ENCODE data around the gene PDE4D. TPM values are rescaled to one million over a fixed set of nuclear protein-coding genes. Genes with fewer than 3 reads are reported as not detected.
"Not testable (repeated sequence)": the region's sequence is repeated elsewhere in the genome, so short reads cannot be mapped to it uniquely, and the experiment has no call there.

Gene PDE4D
- total RNA-seq, 5 donors from 2014 or later (not counting 1 experiment from before 2014, with no cell fraction given), result 45.1 to 136 (median 64.9) TPM

DNA sequence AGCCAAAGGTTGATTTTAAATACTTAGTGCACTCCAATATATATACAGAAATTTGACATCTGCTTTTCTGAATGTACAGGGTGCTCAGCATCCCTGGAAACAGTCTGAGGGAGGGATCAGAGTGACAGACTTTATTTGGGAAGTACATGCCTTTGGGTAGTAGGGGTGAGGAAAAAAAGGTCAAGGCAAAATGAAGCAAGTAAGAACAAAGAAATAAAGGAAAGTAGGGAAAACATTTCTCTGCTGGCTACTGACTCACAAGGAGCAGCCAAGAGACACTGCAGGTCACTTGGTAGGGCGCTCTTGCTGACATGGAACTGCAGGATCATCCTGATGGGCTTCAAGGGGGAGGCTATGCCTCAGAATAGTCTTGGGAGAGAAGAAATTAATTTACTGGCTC lies 929.7 kb downstream of the PDE4D start:
- Mint-ChIP-seq H3K4me3 (no peak overlapping the region), H3K27me3 (no peaks in the 10 kb centered on the region), H3K9me3 (no peaks in the 10 kb centered on the region), H3K4me1 (peaks cover 0 to 4% (median 2%) of the 10 kb centered on the region in 3 donors), H3K36me3 (no peaks in the 10 kb centered on the region), H3K27ac (no peak overlapping the region)
- ChIA-PET CTCF (no interaction called here), POLR2A (no interaction called here)
- WGBS (ENCODE audit: insufficient coverage), result no CpG with 5 or more reads among the region's 1 CpG
- H3K27ac ChIP-seq (ENCODE audit: low read length), result no peak overlapping the region
- no peaks in the 10 kb centered on the region for H3K9me3 ChIP-seq
- no peaks in the 10 kb centered on the region for H3K27me3 ChIP-seq (replicated peaks in 1 of 2; ENCODE audit: control insufficient read depth in 2 of 2, extremely low read depth in 1 of 2, insufficient read depth in 2 of 2, low read length in 1 of 2)
- no peaks in the 10 kb centered on the region for H3K36me3 ChIP-seq (ENCODE audit: control insufficient read depth in 2 of 2, extremely low read depth in 1 of 2, insufficient read depth in 1 of 2, low read length in 1 of 2)
- ATAC-seq (replicated peaks in 1 of 4), result no peak
- DNase-seq, result no peak
- no peak overlapping the region for H3K4me3 ChIP-seq (ENCODE audit: control insufficient read depth in 1 of 2, extremely low read depth in 1 of 2, low read length in 1 of 2)
- peaks cover 0 to 2% of the 10 kb centered on the region in 2 experiments for H3K4me1 ChIP-seq (ENCODE audit: control insufficient read depth in 1 of 2, extremely low read depth in 1 of 2, insufficient read depth in 2 of 2, low read length in 2 of 2)

DNA sequence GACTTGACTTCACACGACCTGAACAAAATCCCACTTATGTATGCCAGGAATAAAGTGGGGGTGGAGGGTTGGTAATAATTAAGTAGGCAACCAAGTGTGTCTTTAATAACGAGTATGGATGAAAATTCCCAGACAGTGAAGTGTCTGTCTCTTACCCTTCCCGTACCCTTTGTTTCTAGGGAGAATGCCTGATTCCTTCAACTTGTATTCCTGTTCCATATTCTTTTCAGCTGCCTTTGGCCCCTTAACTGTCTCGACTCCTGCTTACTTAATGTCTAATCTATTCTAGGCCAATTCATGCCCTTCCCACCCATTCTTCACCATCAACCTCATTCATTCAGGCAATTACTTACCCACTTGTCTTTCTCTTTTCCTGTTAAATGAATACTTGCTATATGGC lies 930.2 kb downstream of the PDE4D start:
- Mint-ChIP-seq H3K36me3 (no peaks in the 10 kb centered on the region), H3K4me1 (peaks cover 0 to 2% (median 2%) of the 10 kb centered on the region in 3 donors), H3K27me3 (no peaks in the 10 kb centered on the region), H3K9me3 (no peaks in the 10 kb centered on the region), H3K4me3 (no peak overlapping the region), H3K27ac (no peak overlapping the region)
- no peak for DNase-seq
- Histone ChIP-seq H3K4me3 (ENCODE audit: control insufficient read depth in 1 of 2, extremely low read depth in 1 of 2, low read length in 1 of 2) (no peak overlapping the region), H3K27me3 (replicated peaks in 1 of 2; ENCODE audit: control insufficient read depth in 2 of 2, extremely low read depth in 1 of 2, insufficient read depth in 2 of 2, low read length in 1 of 2) (peaks cover 0 to 3% of the 10 kb centered on the region in 2 experiments), H3K27ac (ENCODE audit: low read length) (no peak overlapping the region), H3K9me3 (no peaks in the 10 kb centered on the region), H3K36me3 (ENCODE audit: control insufficient read depth in 2 of 2, extremely low read depth in 1 of 2, insufficient read depth in 1 of 2, low read length in 1 of 2) (no peaks in the 10 kb centered on the region), H3K4me1 (ENCODE audit: control insufficient read depth in 1 of 2, extremely low read depth in 1 of 2, insufficient read depth in 2 of 2, low read length in 2 of 2) (peaks cover 0 to 2% of the 10 kb centered on the region in 2 experiments)
- 81% methylated on average over 2 of the region's 4 CpGs for WGBS (ENCODE audit: insufficient coverage)
- POLR2A ChIA-PET, result no interaction called here
- CTCF ChIA-PET, result no interaction called here
- no peak for ATAC-seq (replicated peaks in 1 of 4)

DNA sequence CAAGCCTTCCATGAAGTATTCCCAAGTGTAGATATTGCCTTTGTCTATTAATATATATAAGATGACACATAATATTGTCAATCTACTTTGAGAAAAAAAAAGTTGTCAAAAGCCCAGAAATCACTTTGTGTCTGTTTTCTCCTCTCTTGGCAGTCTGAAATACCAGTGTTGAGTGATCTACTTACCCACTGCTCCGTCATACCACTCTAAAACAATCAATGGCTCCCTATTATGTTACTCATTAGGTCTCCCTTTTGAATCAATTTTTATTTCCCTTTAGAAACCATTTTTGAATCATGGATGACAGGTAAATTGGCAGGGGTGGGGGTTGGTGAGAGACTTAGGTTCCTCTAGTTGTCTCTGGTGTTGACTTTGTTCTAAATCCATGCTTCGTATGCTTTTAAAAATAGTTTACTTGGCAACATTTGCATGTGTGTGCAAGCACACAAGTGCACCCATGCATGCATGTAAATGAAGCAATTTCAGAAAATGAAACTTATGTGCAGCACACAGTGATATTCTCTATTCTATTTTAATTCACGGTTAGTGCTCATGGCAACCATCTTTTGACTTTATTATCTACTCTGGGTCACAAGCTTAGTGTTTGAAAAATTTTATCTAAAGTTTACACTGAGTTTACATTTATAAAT lies 931.8 kb downstream of the PDE4D start:
- H3K36me3 Mint-ChIP-seq, result no peaks in the 10 kb centered on the region
- WGBS (ENCODE audit: insufficient coverage), result no CpG with 5 or more reads among the region's 3 CpGs
- no peaks in the 10 kb centered on the region for H3K27me3 Mint-ChIP-seq
- H3K27me3 ChIP-seq (replicated peaks in 1 of 2; ENCODE audit: control insufficient read depth in 2 of 2, extremely low read depth in 1 of 2, insufficient read depth in 2 of 2, low read length in 1 of 2), result peaks cover 0 to 5% of the 10 kb centered on the region in 2 experiments
- H3K9me3 ChIP-seq, result no peaks in the 10 kb centered on the region
- H3K36me3 ChIP-seq (ENCODE audit: control insufficient read depth in 2 of 2, extremely low read depth in 1 of 2, insufficient read depth in 1 of 2, low read length in 1 of 2), result no peaks in the 10 kb centered on the region
- ChIA-PET POLR2A (no interaction called here), CTCF (no interaction called here)
- H3K4me1 Mint-ChIP-seq, result no peaks in the 10 kb centered on the region
- H3K9me3 Mint-ChIP-seq, result no peaks in the 10 kb centered on the region
- H3K4me3 ChIP-seq (ENCODE audit: control insufficient read depth in 1 of 2, extremely low read depth in 1 of 2, low read length in 1 of 2), result no peak overlapping the region
- peaks cover 0 to 2% of the 10 kb centered on the region in 2 experiments for H3K4me1 ChIP-seq (ENCODE audit: control insufficient read depth in 1 of 2, extremely low read depth in 1 of 2, insufficient read depth in 2 of 2, low read length in 2 of 2)
- ATAC-seq (replicated peaks in 1 of 4), result no peak
- no peak overlapping the region for H3K4me3 Mint-ChIP-seq
- no peak for DNase-seq
- H3K27ac ChIP-seq (ENCODE audit: low read length), result no peak overlapping the region
- no peak overlapping the region for H3K27ac Mint-ChIP-seq

DNA sequence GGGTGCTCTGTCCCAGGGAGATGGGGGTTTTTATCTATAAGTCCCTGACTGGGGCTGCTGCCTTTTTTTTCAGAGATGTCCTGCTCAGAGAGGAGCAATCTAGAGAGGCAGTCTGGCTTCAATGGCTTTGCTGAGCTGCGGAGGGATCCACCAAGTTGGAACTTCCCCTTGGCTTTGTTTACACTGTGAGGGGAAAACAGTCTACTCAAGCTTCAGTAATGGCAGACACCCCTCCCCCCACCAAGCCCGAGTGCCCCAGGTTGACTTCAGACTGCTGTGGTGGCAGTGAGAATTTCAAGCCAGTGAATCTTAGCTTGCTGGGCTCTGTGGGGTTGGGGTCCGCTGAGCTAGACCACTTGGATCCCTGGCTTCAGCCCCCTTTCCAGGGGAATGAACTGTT lies 934.8 kb downstream of the PDE4D start:
- Mint-ChIP-seq H3K4me1 (no peaks in the 10 kb centered on the region), H3K4me3 (no peak overlapping the region), H3K9me3 (no peaks in the 10 kb centered on the region), H3K27me3 (no peaks in the 10 kb centered on the region), H3K27ac (no peak overlapping the region), H3K36me3 (no peaks in the 10 kb centered on the region)
- H3K9me3 ChIP-seq, result no peaks in the 10 kb centered on the region
- ATAC-seq (replicated peaks in 1 of 4) (no peak), DNase-seq (no peak)
- H3K27ac ChIP-seq (ENCODE audit: low read length), result no peak overlapping the region
- no peaks in the 10 kb centered on the region for H3K4me1 ChIP-seq (ENCODE audit: control insufficient read depth in 1 of 2, extremely low read depth in 1 of 2, insufficient read depth in 2 of 2, low read length in 2 of 2)
- H3K4me3 ChIP-seq (ENCODE audit: control insufficient read depth in 1 of 2, extremely low read depth in 1 of 2, low read length in 1 of 2), result no peak overlapping the region
- no peaks in the 10 kb centered on the region for H3K36me3 ChIP-seq (ENCODE audit: control insufficient read depth in 2 of 2, extremely low read depth in 1 of 2, insufficient read depth in 1 of 2, low read length in 1 of 2)
- ChIA-PET CTCF (no interaction called here), POLR2A (interaction anchor here (0.6 kb wide), 2 partner anchors 110 to 1369 kb away, joined by 4 to 5 read pairs; no protein-coding TSS in a partner anchor)
- WGBS (ENCODE audit: insufficient coverage), result 100% methylated on average over 1 of the region's 3 CpGs
- H3K27me3 ChIP-seq (replicated peaks in 1 of 2; ENCODE audit: control insufficient read depth in 2 of 2, extremely low read depth in 1 of 2, insufficient read depth in 2 of 2, low read length in 1 of 2), result peaks cover 0 to 5% of the 10 kb centered on the region in 2 experiments

DNA sequence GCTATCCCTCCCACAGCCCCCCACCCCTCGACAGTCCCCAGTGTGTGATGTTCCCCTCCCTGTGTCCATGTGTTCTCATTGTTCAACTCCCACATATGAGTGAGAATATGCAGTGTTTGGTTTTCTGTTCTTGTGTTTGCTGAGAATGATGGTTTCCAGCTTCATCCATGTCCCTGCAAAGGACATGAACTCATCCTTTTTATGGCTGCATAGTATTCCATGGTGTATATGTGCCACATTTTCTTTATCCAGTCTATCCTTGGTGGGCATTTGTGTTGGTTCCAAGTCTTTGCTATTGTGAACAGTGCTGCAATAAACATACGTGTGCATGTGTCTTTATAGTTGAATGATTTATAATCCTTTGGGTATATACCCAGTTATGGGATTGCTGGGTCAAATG lies 940.3 kb downstream of the PDE4D start:
- POLR2A ChIA-PET, result interaction anchor here in 1 of 2 donors (0.6 kb wide), 1 partner anchor 80 kb away, joined by 3 read pairs; no protein-coding TSS in a partner anchor
- H3K27me3 ChIP-seq (replicated peaks in 1 of 2; ENCODE audit: control insufficient read depth in 2 of 2, extremely low read depth in 1 of 2, insufficient read depth in 2 of 2, low read length in 1 of 2); H3K27ac Mint-ChIP-seq; H3K9me3 Mint-ChIP-seq; H3K4me1 Mint-ChIP-seq; H3K36me3 ChIP-seq (ENCODE audit: control insufficient read depth in 2 of 2, extremely low read depth in 1 of 2, insufficient read depth in 1 of 2, low read length in 1 of 2); H3K27ac ChIP-seq (ENCODE audit: low read length); H3K27me3 Mint-ChIP-seq; H3K9me3 ChIP-seq; CTCF ChIA-PET; H3K36me3 Mint-ChIP-seq; H3K4me3 Mint-ChIP-seq; H3K4me1 ChIP-seq (ENCODE audit: control insufficient read depth in 1 of 2, extremely low read depth in 1 of 2, insufficient read depth in 2 of 2, low read length in 2 of 2); ATAC-seq (replicated peaks in 1 of 4); DNase-seq; H3K4me3 ChIP-seq (ENCODE audit: control insufficient read depth in 1 of 2, extremely low read depth in 1 of 2, low read length in 1 of 2): not testable (repeated sequence)
- no CpG with 5 or more reads among the region's 2 CpGs for WGBS (ENCODE audit: insufficient coverage)

DNA sequence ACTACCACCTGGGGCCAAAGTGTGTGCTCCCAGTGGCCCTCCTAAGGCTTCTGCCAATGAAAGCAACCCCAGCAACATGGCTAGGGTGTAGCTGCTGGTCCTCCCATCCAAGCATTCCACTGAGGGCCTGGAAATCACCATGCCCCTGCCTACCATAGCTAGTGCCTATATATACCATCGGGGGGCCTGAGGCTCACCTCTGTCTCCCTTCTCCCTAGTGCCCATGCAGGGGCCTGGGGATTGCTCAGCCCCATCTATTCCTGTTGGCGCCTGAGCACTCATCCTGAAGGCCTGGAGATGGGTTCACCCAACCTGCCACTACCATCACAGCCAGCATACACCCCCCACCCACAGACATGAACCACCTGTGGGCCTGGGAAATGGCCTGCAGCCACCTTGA lies 943.3 kb downstream of the PDE4D start:
- no peaks in the 10 kb centered on the region for H3K4me1 Mint-ChIP-seq
- H3K27ac ChIP-seq (ENCODE audit: low read length), result no peak overlapping the region
- peaks cover 4 to 7% of the 10 kb centered on the region in 2 donors for H3K27me3 Mint-ChIP-seq
- ATAC-seq (replicated peaks in 1 of 4) (no peak), DNase-seq (no peak)
- H3K4me1 ChIP-seq (ENCODE audit: control insufficient read depth in 1 of 2, extremely low read depth in 1 of 2, insufficient read depth in 2 of 2, low read length in 2 of 2), result no peaks in the 10 kb centered on the region
- no peak overlapping the region for H3K4me3 Mint-ChIP-seq
- no peaks in the 10 kb centered on the region for H3K36me3 Mint-ChIP-seq
- peaks cover 0 to 5% (median 5%) of the 10 kb centered on the region in 3 donors for H3K9me3 Mint-ChIP-seq
- H3K36me3 ChIP-seq (ENCODE audit: control insufficient read depth in 2 of 2, extremely low read depth in 1 of 2, insufficient read depth in 1 of 2, low read length in 1 of 2), result no peaks in the 10 kb centered on the region
- no peaks in the 10 kb centered on the region for H3K9me3 ChIP-seq
- no peak overlapping the region for H3K27ac Mint-ChIP-seq
- H3K4me3 ChIP-seq (ENCODE audit: control insufficient read depth in 1 of 2, extremely low read depth in 1 of 2, low read length in 1 of 2), result no peak overlapping the region
- ChIA-PET CTCF (no interaction called here), POLR2A (no interaction called here)
- WGBS (ENCODE audit: insufficient coverage), result 83% methylated on average over 2 of the region's 2 CpGs
- peaks cover 0 to 8% of the 10 kb centered on the region in 2 experiments for H3K27me3 ChIP-seq (replicated peaks in 1 of 2; ENCODE audit: control insufficient read depth in 2 of 2, extremely low read depth in 1 of 2, insufficient read depth in 2 of 2, low read length in 1 of 2)
